SU-DHL-6 (cell line): Measurements from ENCODE around the gene GON4L.
"Not testable (repeated sequence)": the region's sequence is repeated elsewhere in the genome, so short reads cannot be mapped to it uniquely, and the experiment has no call there.

Experiments
- CTCF ChIP-seq: fragments of 200-600 bp; sonication (generic); IDR thresholded peaks from one replicate; pipeline ENCODE4 v1.5.1; 2017; ENCODE audit warnings: antibody characterized with exemption, mild to moderate bottlenecking, low read length, moderate library complexity; ENCODE audit not compliant: insufficient read depth, poor library complexity, severe bottlenecking
- EZH2phosphoT487 ChIP-seq: fragments of 200-600 bp; sonication (generic), shearing (Covaris generic); conservative IDR thresholded peaks from 2 replicates; pipeline ENCODE4 v1.6.1; 2018; ENCODE audit warnings: mild to moderate bottlenecking, antibody characterized with exemption, low read length, moderate library complexity, mixed read lengths

GRCh38 chr1:155715056-155715455 is 142.0 kb downstream of the GON4L start:
- TF ChIP-seq CTCF, EZH2phosphoT487: not testable (repeated sequence)
